Measurements from ENCODE around the gene CETP. TPM values are rescaled to one million over a fixed set of nuclear protein-coding genes. Genes with fewer than 3 reads are reported as not detected.

Gene CETP
- total RNA-seq, 4 donors from 2014 or later: 0.58 to 2.8 TPM; not detected in 2

GRCh38 chr16:56997264-56997663 lies 35.5 kb downstream of the CETP start:
- no peak for TF ChIP-seq POLR2A (IDR thresholded peaks at IDR 0.05)
- TF ChIP-seq, protein P1, sequence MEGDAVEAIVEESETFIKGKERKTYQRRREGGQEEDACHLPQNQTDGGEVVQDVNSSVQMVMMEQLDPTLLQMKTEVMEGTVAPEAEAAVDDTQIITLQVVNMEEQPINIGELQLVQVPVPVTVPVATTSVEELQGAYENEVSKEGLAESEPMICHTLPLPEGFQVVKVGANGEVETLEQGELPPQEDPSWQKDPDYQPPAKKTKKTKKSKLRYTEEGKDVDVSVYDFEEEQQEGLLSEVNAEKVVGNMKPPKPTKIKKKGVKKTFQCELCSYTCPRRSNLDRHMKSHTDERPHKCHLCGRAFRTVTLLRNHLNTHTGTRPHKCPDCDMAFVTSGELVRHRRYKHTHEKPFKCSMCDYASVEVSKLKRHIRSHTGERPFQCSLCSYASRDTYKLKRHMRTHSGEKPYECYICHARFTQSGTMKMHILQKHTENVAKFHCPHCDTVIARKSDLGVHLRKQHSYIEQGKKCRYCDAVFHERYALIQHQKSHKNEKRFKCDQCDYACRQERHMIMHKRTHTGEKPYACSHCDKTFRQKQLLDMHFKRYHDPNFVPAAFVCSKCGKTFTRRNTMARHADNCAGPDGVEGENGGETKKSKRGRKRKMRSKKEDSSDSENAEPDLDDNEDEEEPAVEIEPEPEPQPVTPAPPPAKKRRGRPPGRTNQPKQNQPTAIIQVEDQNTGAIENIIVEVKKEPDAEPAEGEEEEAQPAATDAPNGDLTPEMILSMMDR (IDR thresholded peaks at IDR 0.05): no peak
- DNase-seq: no peak
- no peak overlapping the region for H3K4me3 ChIP-seq
- intact Hi-C loops (cut with DNase I; ENCODE audit: low total_unique reads): no loop called here
- no peaks in the 10 kb centered on the region for H3K36me3 ChIP-seq
- no peaks in the 10 kb centered on the region for H3K4me1 ChIP-seq
- peak overlapping the region in 1 of 2 donors; percentile 25 for H3K27ac ChIP-seq
- H3K27me3 ChIP-seq: no peaks in the 10 kb centered on the region
- no peaks in the 10 kb centered on the region for H3K9me3 ChIP-seq

- DNase-seq: no peak
- no peaks in the 10 kb centered on the region for H3K9me3 ChIP-seq
- H3K4me1 ChIP-seq: no peaks in the 10 kb centered on the region
- intact Hi-C loops (cut with DNase I; ENCODE audit: low total_unique reads): no loop called here
- no peak overlapping the region for H3K4me3 ChIP-seq
- no peaks in the 10 kb centered on the region for H3K27me3 ChIP-seq
- H3K27ac ChIP-seq: peak overlapping the region in 1 of 2 donors; percentile 78
- TF ChIP-seq, protein P1 (IDR thresholded peaks at IDR 0.05): no peak
- H3K36me3 ChIP-seq: no peaks in the 10 kb centered on the region
Measured at GRCh38 chr16:56997931-56998330, 36.2 kb downstream of the CETP start.

DNA sequence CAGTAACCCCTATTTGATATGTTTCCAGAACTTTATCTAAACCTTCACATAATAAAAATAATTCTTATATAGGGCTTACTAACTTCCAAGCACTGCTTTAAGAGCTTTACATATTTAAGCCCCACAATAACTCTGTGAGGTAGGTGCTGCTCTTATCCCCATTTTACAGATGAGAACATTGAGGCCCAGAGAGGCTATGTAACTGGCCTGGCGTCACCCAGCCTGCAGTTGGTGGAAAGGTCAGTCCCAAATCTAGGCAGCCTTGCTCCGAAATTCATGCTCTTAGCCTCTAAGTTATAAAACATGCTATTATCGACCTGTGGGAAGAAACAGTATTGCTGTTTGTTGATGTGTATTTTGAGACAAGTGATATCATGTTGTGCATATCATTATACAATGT lies 36.6 kb downstream of the CETP start:
- intact Hi-C loops (cut with DNase I; ENCODE audit: low total_unique reads): no loop called here
- H3K9me3 ChIP-seq: no peaks in the 10 kb centered on the region
- H3K36me3 ChIP-seq: no peaks in the 10 kb centered on the region
- no peak overlapping the region for H3K4me3 ChIP-seq
- H3K27ac ChIP-seq: peak overlapping the region; percentile 51 to 78
- DNase-seq: no peak
- H3K27me3 ChIP-seq: no peaks in the 10 kb centered on the region
- no peak for TF ChIP-seq POLR2A (IDR thresholded peaks at IDR 0.05)
- TF ChIP-seq, protein P1 (IDR thresholded peaks at IDR 0.05): no peak
- H3K4me1 ChIP-seq: no peaks in the 10 kb centered on the region

- TF ChIP-seq POLR2A (IDR thresholded peaks at IDR 0.05): no peak
- TF ChIP-seq, protein P1 (IDR thresholded peaks at IDR 0.05): no peak
- no peak for DNase-seq
- no peaks in the 10 kb centered on the region for H3K27me3 ChIP-seq
- no peaks in the 10 kb centered on the region for H3K9me3 ChIP-seq
- no peaks in the 10 kb centered on the region for H3K4me1 ChIP-seq
- H3K27ac ChIP-seq: peak overlapping the region; percentile 51 to 78
- intact Hi-C loops (cut with DNase I; ENCODE audit: low total_unique reads): no loop called here
- no peaks in the 10 kb centered on the region for H3K36me3 ChIP-seq
- no peak overlapping the region for H3K4me3 ChIP-seq
Measured at GRCh38 chr16:56998861-56999260, 37.1 kb downstream of the CETP start.

DNA sequence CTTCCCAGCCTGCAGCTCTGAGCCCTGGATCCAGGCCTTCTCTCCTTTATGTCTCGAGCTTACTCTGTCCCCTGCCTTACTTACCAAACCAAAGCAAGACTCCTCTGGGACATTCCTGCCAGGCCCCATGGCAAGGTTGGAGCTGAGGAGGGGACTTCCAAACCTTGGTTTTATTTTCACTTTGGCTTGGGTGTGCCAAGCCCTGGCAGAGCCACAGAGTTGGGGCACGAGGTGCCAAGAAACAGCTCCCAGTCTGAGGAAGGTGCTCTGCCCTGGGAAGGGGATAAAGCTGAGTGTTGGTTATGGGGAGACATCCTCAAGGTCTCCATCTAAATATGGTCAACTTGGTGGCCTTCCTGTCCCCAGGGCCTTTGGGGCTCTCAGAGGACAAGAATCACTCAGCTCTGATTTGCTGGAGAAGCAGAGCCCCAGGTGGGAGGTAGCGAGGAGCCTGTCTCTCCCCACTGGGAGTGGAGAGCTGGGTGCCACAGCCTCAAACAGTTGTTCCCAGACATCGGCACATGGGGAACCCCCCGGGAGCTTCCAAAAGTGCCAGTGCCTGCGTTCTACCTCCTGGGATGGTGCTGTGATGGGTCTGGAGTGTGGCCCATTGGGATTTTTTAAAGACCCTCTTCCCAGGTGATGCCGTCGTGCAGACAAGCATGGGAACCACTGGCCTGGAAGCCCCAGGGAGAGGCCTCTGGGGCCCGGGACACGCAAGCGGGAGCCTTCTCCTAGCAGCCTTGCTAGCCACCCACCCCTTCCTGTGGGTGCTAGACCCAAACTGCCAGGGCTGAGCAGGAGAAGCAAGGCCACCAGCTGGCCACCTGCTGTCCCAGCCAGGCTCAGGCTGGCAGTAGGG lies 37.9 kb downstream of the CETP start:
- Histone ChIP-seq H3K36me3 (no peaks in the 10 kb centered on the region), H3K27me3 (no peaks in the 10 kb centered on the region), H3K9me3 (no peaks in the 10 kb centered on the region), H3K4me1 (no peaks in the 10 kb centered on the region), H3K4me3 (no peak overlapping the region), H3K27ac (peak overlapping the region; percentile 51 to 78)
- peak in 1 of 2 donors; percentile 10 for DNase-seq
- intact Hi-C loops (cut with DNase I; ENCODE audit: low total_unique reads): no loop called here
- TF ChIP-seq, protein P1 (IDR thresholded peaks at IDR 0.05): no peak
- TF ChIP-seq POLR2A (IDR thresholded peaks at IDR 0.05): no peak

Measured in uterus (tissue), 4 donors.